Measurements from ENCODE around the gene DCAF15.

- TF ChIP-seq POLR2A (IDR thresholded peaks at IDR 0.05) = no peak
- no peak for TF ChIP-seq CTCF (IDR thresholded peaks at IDR 0.05)
- TF ChIP-seq POLR2AphosphoS5 (IDR thresholded peaks at IDR 0.05) = no peak
These were observed 28.7 kb downstream of the DCAF15 start for GRCh38 chr19:13981021-13981420.
